ENCODE results near the gene RPL31. TPM values are rescaled to one million over a fixed set of nuclear protein-coding genes. Genes with fewer than 3 reads are reported as not detected.

RPL31 gene
- total RNA-seq, 1 experiment from 2014 or later: 1,893 TPM

DNA sequence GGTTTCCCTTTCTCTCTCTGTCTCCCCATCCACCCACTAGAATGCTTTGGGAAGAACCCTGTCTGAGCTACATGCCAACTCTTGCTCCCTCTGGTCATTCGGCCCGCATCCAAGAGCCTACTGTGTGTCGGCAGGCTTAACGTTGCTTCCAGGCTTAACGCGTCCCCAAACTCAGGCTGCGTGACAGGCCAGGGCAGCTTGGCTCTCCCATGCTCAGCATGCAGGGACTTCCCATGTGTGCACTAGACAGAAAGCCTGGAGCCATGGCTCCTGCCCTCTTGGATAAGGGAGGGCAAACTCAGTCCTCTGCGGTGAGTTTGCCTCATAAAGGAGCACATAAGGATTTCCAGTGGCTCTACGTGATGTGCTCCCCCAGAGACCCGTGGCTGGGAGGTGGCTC, 43.2 kb downstream of the RPL31 start:
- DNase-seq: no peak
- no CpG with 5 or more reads among the region's 10 CpGs for WGBS (ENCODE audit: extremely low coverage, insufficient read length, low lambda C conversion rate)
- no peaks in the 10 kb centered on the region for H3K9me3 ChIP-seq (ENCODE audit: control insufficient read depth, low read depth, low read length)
- Mint-ChIP-seq H3K9me3 (0 out of 5 replicates have a peak, but pooled peaks cover 0 to 3% of the 10 kb centered on the region in 2 experiments), H3K27me3 (ENCODE audit: low read depth) (no peaks in the 10 kb centered on the region), H3K27ac (no peak overlapping the region; a peak in 1 of 7 replicates), H3K36me3 (ENCODE audit: insufficient read depth in 1 of 3, low read depth in 3 of 3) (peaks cover 7 to 26% (median 14%) of the 10 kb centered on the region in 3 experiments; a peak in 6 of 7 replicates), H3K4me3 (no peak overlapping the region), H3K4me1 (peaks cover 16% of the 10 kb centered on the region in 2 experiments)
- H3K79me2 ChIP-seq (ENCODE audit: insufficient read depth, low read length): no peaks in the 10 kb centered on the region
- no peak overlapping the region for H3K9ac ChIP-seq (ENCODE audit: extremely low read depth, insufficient read length, low read length)
- no peaks in the 10 kb centered on the region for H4K20me1 ChIP-seq (ENCODE audit: control insufficient read depth, insufficient read depth, insufficient read length)
- no peaks in the 10 kb centered on the region; the same call in 1 of the 2 replicates for H3K4me1 ChIP-seq (ENCODE audit: insufficient read depth, low read length)
- no peak overlapping the region for H3K27ac ChIP-seq (ENCODE audit: insufficient read length, low read depth, low read length)
- H4K5ac ChIP-seq (ENCODE audit: insufficient read length, low read depth, low read length): no peak overlapping the region
- H3K14ac ChIP-seq (ENCODE audit: insufficient read depth, low read length): no peak overlapping the region
- H2BK5ac ChIP-seq (ENCODE audit: insufficient read length, low read length): no peak overlapping the region
- no peaks in the 10 kb centered on the region for H3K79me1 ChIP-seq (ENCODE audit: insufficient read depth, low read depth, low read length, poor library complexity, severe bottlenecking)
- H2AK5ac ChIP-seq (ENCODE audit: insufficient read length, low read length): no peak overlapping the region
- H3K23me2 ChIP-seq (ENCODE audit: insufficient read length, low read depth, low read length, poor library complexity, severe bottlenecking): no peaks in the 10 kb centered on the region
- TF ChIP-seq, protein P1, sequence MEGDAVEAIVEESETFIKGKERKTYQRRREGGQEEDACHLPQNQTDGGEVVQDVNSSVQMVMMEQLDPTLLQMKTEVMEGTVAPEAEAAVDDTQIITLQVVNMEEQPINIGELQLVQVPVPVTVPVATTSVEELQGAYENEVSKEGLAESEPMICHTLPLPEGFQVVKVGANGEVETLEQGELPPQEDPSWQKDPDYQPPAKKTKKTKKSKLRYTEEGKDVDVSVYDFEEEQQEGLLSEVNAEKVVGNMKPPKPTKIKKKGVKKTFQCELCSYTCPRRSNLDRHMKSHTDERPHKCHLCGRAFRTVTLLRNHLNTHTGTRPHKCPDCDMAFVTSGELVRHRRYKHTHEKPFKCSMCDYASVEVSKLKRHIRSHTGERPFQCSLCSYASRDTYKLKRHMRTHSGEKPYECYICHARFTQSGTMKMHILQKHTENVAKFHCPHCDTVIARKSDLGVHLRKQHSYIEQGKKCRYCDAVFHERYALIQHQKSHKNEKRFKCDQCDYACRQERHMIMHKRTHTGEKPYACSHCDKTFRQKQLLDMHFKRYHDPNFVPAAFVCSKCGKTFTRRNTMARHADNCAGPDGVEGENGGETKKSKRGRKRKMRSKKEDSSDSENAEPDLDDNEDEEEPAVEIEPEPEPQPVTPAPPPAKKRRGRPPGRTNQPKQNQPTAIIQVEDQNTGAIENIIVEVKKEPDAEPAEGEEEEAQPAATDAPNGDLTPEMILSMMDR (conservative IDR thresholded peaks at IDR 0.05): no peak
- no peak overlapping the region for H3K4ac ChIP-seq (ENCODE audit: low read depth, low read length)
- H2BK120ac ChIP-seq (ENCODE audit: low read depth, low read length, poor library complexity, severe bottlenecking): no peak overlapping the region
- H4K8ac ChIP-seq (replicated peaks; ENCODE audit: insufficient read length, low read depth, low read length): no peak overlapping the region
- H3T11ph ChIP-seq (ENCODE audit: low read length): no peak overlapping the region
- no peaks in the 10 kb centered on the region for H3K27me3 ChIP-seq (ENCODE audit: insufficient read depth, low read length)
- H3K4me2 ChIP-seq (ENCODE audit: insufficient read depth, insufficient read length, low read length): no peak overlapping the region
- no peak overlapping the region for H2AFZ ChIP-seq (ENCODE audit: low read length)
- H3K18ac ChIP-seq (ENCODE audit: insufficient read length, low read depth, low read length): no peak overlapping the region
- no peak overlapping the region for H3K56ac ChIP-seq (ENCODE audit: insufficient read length, low read depth, low read length)
- no peak overlapping the region for H2BK12ac ChIP-seq (ENCODE audit: insufficient read length, low read depth, low read length)
- H4K91ac ChIP-seq (ENCODE audit: insufficient read length, low read depth, low read length): no peak overlapping the region
- no peak overlapping the region for H2BK15ac ChIP-seq (ENCODE audit: low read depth, low read length)
- no peak overlapping the region for H2BK20ac ChIP-seq (ENCODE audit: low read depth, low read length, poor library complexity, severe bottlenecking)
- H3K23ac ChIP-seq (ENCODE audit: insufficient read length, low read depth, low read length): no peak overlapping the region
